Activated CD4-positive, alpha-beta T cell treated with anti-CD3 and anti-CD28 coated beads, Interleukin-2, Interleukin-4, amounts not matched to agents 100 ng/mL and 50 ng/mL, durations not matched to agents 16 hours and 8 hours (primary cell): ENCODE data around the gene CEMIP2.
"Not testable (repeated sequence)": the region's sequence is repeated elsewhere in the genome, so short reads cannot be mapped to it uniquely, and the experiment has no call there.

ENCODE experiments used
- DNase-seq: peaks from one replicate; pipeline ENCODE4 v3.0.0-alpha.2; 2020; ENCODE audit warnings: low spot score

The CEMIP2 gene, protein sequence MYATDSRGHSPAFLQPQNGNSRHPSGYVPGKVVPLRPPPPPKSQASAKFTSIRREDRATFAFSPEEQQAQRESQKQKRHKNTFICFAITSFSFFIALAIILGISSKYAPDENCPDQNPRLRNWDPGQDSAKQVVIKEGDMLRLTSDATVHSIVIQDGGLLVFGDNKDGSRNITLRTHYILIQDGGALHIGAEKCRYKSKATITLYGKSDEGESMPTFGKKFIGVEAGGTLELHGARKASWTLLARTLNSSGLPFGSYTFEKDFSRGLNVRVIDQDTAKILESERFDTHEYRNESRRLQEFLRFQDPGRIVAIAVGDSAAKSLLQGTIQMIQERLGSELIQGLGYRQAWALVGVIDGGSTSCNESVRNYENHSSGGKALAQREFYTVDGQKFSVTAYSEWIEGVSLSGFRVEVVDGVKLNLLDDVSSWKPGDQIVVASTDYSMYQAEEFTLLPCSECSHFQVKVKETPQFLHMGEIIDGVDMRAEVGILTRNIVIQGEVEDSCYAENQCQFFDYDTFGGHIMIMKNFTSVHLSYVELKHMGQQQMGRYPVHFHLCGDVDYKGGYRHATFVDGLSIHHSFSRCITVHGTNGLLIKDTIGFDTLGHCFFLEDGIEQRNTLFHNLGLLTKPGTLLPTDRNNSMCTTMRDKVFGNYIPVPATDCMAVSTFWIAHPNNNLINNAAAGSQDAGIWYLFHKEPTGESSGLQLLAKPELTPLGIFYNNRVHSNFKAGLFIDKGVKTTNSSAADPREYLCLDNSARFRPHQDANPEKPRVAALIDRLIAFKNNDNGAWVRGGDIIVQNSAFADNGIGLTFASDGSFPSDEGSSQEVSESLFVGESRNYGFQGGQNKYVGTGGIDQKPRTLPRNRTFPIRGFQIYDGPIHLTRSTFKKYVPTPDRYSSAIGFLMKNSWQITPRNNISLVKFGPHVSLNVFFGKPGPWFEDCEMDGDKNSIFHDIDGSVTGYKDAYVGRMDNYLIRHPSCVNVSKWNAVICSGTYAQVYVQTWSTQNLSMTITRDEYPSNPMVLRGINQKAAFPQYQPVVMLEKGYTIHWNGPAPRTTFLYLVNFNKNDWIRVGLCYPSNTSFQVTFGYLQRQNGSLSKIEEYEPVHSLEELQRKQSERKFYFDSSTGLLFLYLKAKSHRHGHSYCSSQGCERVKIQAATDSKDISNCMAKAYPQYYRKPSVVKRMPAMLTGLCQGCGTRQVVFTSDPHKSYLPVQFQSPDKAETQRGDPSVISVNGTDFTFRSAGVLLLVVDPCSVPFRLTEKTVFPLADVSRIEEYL (N-terminal part only)

DNA sequence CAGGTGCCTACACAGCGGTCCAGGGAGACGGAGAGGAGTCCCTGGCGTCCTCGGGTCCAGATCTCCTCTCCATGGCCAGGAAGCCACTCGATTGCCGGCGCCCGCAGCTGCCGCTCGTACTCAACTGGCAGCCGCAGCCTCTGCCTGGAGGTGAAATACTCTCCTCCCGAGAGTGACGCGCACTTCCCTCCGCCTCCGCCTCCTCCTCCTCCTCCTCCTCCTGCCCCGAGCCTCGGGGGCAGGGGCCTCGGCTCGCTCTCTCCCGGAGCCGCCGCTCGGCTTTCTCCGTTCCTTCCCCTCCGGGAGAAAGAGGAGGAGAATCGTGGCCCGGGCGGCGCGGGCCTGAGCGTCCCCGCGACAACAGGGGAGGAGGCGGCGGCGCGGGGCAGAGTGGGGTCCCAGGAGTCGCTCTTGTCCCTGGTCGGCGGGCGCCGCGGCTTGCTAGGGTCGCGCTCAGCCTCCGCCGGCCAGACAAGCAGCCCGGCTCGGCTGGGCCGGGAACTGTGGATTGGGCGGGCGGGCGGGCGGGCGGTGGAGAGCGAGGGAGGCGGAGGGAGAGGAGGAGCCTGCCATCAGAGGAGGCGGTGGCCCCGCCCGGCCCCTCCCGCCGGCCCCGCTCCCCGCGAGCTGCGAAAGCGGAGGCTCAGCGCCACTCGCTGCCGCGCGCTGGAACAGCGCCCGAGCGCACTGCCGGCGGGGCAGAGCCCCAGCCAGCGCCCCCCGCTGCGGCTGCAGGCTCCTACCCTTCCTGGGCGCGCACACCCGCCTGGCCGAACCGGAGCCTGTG is at the start of gene CEMIP2:
TSS of gene CEMIP2 (minus strand) at position 126 of the 787 bp plus-strand sequence. CDS start 18,140 bp downstream, outside the sequence.
- peak; percentile 89 for DNase-seq

DNA sequence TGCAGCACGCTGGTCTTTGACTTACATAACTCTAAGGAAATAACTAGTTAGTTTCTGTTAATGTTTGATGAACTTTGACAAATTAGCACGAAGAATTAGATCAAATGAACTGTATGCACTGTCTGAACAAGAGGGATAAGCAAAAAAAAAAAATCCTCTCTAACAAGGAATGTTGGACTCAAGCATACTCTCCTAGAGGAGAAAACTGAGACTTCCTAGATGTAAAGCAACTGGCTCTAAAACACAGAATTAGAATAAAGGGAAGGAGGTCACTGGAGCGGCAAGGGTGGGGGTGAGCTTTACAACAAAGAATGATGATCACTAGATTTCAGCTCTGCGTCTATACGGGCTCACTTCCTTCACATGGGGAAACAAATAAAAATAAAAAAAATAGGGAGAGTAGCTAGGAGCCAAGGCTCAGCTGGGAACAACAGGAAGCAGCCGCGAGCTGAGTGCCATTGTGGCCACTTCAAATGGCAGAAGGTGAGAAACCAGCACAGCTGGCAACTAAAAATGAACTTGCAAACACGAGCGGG is 48.7 kb upstream of the CEMIP2 start:
- no peak for DNase-seq

DNA sequence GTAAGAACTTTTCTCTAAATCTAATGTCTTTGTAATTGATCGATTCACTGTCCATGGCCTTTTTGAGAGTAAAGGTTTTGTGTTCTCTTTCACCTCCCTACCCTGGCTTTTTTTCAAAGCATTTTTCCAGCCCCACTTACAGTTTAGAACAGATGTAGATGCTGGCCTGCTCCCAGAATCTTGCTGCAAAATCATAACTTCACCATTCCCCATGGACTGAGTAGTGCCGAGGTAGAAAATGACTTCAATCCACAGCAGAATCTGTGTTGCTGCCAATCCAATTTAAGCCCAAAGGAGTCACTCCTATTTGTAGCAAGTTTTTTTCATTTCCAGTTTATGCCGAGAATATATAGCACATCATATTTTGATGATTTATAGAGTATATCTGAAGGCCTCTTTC is 46.5 kb upstream of the CEMIP2 start:
- DNase-seq: no peak

DNA sequence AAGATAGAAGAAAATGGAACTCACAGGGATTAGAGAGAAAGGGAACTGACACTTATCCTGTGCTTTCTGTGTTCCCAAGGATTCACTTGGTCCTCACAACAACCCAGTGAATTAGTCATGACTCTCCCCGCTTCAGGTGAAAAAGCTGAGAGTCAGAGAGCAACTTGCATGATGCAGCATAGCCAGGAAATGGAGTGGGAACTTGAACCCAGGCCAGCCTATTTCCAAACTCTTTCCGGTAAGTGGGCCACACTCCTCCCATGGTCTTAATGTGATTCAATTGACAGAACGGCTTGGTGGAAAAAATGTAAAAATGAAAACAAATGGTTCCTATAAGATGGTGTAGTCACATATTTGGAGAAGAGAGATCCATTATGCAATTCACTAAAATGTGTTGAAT is 45.9 kb upstream of the CEMIP2 start:
- no peak for DNase-seq

- DNase-seq: no peak
These were observed 44.1 kb upstream of the CEMIP2 start for GRCh38 chr9:71812385-71812784.

DNA sequence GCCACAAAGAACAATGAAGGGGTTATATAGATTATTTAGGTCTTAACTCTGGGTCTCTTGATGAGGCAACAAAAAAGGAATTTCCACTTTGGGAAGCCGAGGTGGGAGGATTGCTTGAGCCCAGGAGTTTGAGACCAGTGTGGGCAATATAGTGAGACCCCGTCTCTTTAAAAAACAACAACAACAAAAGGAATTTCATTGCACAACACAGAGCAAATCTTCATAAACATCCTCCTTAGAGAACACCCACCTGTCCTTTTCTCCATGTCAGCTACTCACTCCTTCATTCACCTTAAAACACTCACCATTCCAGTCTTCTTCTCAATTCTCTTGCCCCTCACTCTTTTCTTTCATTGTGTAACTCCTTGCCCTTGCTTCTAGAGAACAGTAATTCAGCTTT is 39.8 kb upstream of the CEMIP2 start:
- no peak for DNase-seq

- DNase-seq: peak; percentile 76
These were observed 38.6 kb upstream of the CEMIP2 start for GRCh38 chr9:71806901-71807307.

DNA sequence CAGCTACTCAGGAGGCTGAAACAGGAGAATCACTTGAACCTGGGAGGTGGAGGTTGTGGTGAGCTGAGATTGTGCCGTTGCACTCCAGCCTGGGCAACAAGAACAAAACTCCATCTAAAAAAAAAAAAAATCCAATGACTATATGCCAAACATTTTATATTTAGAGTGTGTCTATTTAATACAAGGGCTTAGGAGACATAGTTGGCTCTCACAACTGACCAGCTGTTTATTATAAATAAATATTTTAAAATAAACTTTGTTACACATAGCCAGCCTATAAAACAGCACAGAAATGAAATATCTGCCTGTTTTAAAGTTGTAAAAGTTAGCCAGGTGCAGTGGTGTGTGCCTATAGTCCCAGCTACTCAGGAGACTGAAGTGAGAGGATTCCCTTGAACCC is 36.8 kb upstream of the CEMIP2 start:
- DNase-seq: not testable (repeated sequence)

- DNase-seq: no peak
These were observed 33.5 kb upstream of the CEMIP2 start for GRCh38 chr9:71801826-71802225.

DNA sequence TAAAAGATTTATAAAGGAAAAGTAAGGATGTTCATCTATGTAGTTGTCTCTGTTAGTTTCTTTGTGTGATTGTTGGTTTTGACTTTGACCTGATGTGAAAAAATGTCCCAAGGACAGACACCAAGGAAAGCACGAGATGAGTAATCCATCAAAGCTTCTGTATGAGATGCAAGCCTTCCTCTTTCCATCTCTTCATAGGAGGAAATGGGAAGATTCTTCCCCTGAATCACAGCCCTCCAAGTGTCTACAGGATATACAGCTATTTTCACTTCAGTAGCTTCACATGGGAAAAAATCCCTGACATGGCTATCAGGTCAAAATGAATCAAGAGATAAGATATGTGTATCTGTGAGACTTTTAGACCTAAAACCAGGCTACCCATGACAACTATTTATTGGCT is 29.0 kb upstream of the CEMIP2 start:
- no peak for DNase-seq

DNA sequence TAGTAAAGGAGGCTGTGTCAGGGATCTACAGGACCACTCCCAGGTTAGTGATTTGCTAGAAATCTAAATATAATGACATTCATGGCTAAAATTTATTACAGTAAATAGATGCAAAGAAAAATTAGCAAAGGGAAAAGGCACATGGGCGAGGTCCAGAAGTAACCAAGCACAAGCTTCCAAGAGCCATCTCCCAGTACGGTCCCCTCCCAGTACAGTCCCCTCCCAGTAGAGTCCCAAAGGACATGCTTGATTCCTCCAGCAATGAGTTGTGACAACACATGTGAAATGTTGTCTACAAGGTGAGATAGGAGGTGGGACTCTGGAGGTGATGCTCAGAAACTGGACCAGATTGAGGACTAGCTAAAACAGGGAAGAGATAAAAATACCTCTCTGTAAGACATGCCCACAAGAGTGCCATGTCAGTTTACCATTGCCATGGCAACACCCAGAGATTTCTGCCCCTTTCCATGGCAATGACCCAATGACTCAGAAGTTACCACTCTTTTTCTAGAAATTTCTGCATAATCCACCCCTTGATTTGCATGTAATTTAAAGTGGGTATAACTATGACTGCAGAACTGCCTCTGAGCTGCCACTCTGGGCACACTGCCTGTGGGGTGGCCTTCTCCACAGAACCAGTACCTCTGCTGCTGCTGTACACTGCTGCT is 27.9 kb upstream of the CEMIP2 start:
- no peak for DNase-seq

DNA sequence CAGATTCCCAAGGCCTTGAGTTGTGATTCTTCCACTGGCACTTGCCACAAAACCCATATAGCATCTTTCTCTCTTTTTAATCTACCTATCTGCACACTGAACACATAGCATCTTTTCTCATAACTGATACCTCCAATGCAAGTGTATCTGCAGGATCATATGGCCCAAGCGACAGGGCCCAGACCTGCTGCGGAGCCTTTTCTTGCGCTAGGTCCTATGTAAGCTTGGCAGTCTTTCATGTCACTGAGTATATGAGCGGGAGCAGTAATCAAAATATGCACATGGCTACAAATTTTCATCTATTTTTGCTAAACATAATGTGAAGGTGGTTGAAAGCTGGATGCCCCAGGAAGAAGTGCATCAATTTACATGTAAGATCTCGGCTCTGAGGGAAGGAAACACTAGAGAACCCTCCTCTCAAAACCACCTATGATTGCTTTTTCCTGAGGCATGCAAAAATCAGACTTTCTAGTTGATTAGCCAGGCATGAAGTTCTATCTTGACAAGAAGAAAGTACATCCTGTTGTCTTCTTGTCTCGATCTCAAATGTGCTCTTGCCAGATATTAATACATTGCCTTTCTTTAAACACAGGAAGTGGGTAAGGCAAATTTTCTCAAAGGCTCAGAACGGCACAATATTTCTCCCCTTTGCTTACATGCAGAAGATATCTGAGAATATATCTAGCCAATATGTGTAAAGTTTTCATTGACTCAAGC is 26.9 kb upstream of the CEMIP2 start:
- peak; percentile 63 for DNase-seq

DNA sequence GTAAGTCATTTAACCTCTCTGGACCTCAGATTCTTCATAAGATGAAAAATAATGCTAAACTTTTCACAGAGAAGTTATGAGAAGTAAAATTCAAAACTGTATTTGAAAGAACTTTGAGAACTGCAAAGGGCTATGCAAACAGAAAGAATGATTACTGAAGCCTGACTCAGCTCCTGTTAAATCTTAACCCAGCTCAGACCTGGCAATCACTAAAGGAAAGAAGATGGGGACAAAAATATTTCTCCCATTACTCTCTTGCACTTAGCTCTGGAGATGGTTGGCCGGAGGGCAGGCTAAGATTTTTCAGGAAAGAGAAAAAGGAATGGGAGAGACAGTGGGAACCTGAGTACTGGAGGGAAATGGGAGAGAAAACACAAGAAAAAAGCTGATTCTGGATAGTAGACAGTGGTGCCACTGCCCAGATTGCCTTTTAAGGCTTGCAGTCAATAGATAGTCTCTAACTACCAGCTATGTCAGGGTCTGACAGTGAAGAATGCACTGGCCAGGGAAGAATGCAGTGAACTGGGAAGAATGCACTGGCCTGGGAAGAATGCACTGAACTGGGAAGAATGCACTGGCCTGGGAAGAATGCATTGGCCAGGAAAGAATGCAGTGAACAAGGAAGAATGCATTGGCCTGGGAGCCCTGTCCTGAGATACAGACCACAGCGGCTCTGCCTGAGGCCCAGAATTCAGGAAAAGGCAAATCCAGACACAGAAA is 25.2 kb upstream of the CEMIP2 start:
- DNase-seq: no peak

- DNase-seq: no peak
These were observed 23.6 kb upstream of the CEMIP2 start for GRCh38 chr9:71791875-71792274.

- DNase-seq: no peak
These were observed 22.0 kb upstream of the CEMIP2 start for GRCh38 chr9:71790296-71790695.

DNA sequence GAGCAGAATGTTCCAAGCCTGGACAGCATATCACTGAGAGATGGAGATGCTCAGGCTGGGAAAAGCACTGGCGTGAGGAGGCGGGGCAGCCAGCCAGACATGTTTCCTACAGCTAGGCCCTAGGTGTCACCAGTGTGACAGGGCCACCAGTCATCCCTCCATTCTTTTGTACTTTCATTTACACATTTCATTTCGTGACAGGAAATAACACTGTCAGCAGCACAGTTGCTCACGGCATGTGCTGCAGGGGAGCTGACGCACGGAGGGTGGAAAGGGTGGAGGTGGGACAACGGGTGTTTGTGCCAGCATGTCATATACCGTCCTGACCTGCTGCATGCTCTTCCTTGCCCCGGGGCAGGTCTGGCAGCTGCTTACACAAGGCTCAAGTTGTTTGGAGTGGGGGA is 14.8 kb upstream of the CEMIP2 start:
- DNase-seq: peak; percentile 91

DNA sequence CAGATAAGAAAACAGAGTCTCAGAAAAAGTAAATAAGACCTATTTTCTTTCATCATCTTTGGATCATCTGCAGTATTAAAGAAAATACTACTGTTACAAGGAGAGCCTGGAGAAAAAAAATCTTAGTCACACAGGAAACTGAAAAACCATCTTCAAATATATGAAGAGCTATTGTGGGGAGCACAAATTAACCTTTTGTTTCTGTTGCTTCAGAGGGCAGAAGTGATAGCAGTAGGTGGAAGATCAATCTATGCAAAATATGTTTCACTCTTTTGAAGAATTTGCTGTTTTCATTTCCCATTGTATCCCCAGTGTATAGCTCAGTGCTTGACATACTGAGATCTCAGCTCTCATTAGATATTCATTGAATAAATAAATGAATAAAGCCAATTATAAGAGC is 13.1 kb upstream of the CEMIP2 start:
- DNase-seq: no peak

DNA sequence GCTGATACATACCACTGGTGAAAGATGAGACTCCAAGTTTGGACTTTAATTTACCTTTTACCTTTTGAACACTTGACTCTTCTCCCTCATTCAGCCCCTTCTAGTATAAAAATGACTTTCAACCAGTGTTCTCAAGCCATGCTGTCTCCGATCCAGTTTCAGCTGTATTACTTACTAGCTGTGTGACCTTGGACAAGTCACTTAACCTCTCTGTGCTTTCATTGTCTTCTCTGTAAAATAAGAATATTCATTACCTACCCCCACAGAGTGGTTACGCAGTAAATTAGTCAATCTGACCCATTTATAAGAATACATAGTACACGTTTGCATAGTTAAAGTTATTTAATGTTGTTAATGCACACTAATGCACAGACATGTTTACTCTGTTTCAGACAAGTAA is 12.6 kb upstream of the CEMIP2 start:
- no peak for DNase-seq

DNA sequence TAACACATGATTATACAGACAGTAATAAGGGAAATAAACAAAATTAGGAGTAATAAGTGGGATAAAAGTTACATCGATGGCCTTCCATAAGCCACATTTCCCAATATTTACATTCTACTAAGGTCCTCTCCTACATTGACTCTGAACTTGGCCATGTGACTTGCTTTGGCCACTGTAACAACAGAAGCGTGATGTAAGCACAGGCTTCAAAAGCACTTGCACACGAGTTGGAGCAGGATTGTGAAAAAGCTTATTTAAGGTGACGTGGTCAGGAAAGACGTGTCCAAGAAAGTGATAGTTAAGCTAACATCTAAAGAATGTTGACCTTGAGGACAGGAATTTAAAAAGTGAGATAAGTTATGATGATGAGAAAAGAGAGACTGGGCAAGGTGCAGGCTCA is 9.8 kb upstream of the CEMIP2 start:
- DNase-seq: no peak
